Measurements from ENCODE around the gene BBS7. TPM values are rescaled to one million over a fixed set of nuclear protein-coding genes. Genes with fewer than 3 reads are reported as not detected.

The BBS7 gene
- total RNA-seq, 1 experiment from 2014 or later: 28.4 TPM

DNA sequence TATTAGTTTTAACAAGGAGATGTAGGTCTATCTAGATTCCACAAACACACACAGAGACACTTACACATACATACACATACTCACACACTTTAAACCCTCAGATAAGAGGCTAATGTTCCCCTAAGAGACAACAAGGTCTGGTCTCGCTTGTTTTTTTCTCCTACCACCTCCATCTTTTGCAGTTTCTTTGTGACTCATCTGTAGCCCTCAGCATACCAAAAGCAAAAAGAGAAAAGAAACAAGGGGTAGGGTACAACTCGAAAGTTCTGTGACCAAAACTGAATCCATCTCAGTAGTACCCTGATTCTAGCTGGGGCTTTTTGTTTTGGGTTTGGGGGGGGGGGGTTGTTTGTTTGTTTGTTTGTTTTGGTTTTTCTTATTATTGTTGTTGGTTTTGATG lies 81.4 kb downstream of the BBS7 start:
- no peak overlapping the region for H3K27ac ChIP-seq (ENCODE audit: low read length)
- H4K20me1 ChIP-seq (ENCODE audit: insufficient read depth, low read depth, low read length): no peaks in the 10 kb centered on the region
- H3K27me3 ChIP-seq (ENCODE audit: low read length): no peaks in the 10 kb centered on the region
- H3K9ac ChIP-seq (ENCODE audit: low read length): no peak overlapping the region
- H3K79me2 ChIP-seq (ENCODE audit: low read length): no peaks in the 10 kb centered on the region
- DNase-seq: no peak
- H3K9me3 ChIP-seq (ENCODE audit: low read length): no peaks in the 10 kb centered on the region
- no peaks in the 10 kb centered on the region for H3K9me2 ChIP-seq (replicated peaks; ENCODE audit: insufficient read depth, low read length)
- H2AFZ ChIP-seq (ENCODE audit: low read length): no peak overlapping the region
- no peaks in the 10 kb centered on the region for H3K4me1 ChIP-seq (ENCODE audit: low read length)
- no peaks in the 10 kb centered on the region for H3K36me3 ChIP-seq (ENCODE audit: insufficient read depth, low read length)
- no peak overlapping the region for H3K4me3 ChIP-seq (ENCODE audit: low read length)
- no peak overlapping the region for H3K4me2 ChIP-seq (ENCODE audit: low read depth, low read length, poor library complexity, severe bottlenecking)

DNA sequence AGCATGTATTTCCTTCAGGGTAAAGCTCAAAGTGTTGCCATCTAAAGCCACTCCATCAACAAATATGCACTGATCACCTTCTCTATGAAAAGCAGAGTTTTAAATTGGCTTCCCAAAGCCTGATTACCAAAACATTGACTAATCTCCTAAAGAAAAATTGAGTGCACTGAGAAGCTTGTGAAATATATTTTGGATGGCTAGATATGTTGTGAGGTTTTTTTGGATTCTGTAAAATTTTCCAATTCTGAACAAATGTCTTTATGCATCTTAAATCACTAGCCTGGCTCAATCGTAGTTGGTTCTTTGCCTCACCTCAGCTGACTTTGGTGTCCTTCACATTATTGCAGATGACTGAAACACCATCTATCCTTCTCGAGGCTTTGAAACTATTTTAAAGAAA lies 84.1 kb downstream of the BBS7 start:
- Histone ChIP-seq H4K20me1 (ENCODE audit: insufficient read depth, low read depth, low read length) (no peaks in the 10 kb centered on the region), H3K4me1 (ENCODE audit: low read length) (no peaks in the 10 kb centered on the region), H3K27me3 (ENCODE audit: low read length) (no peaks in the 10 kb centered on the region), H3K4me3 (ENCODE audit: low read length) (no peak overlapping the region), H3K9me3 (ENCODE audit: low read length) (no peaks in the 10 kb centered on the region), H3K36me3 (ENCODE audit: insufficient read depth, low read length) (no peaks in the 10 kb centered on the region), H3K9ac (ENCODE audit: low read length) (no peak overlapping the region), H3K79me2 (ENCODE audit: low read length) (no peaks in the 10 kb centered on the region), H3K9me2 (replicated peaks; ENCODE audit: insufficient read depth, low read length) (no peaks in the 10 kb centered on the region), H3K27ac (ENCODE audit: low read length) (no peak overlapping the region), H2AFZ (ENCODE audit: low read length) (no peak overlapping the region), H3K4me2 (ENCODE audit: low read depth, low read length, poor library complexity, severe bottlenecking) (no peak overlapping the region)
- no peak for DNase-seq

DNA sequence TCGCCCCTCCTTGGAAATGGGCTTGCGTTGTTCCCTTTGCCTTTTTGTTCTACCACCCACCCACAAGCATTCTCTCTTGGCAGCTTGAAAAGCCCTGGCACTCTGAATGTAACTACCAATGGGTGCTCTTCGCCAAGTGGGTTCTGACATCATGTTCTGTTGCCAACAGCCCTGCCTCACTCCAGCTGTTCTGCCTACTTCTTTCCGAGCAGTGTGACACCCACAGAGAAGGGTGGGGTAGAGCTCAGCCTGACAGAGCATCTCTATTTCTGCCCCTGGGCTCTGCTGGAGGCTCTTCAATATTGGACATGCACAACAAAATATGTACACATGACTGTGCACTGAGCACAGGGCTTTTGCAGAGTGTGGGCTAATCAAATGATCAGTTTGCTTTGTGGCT lies 84.8 kb downstream of the BBS7 start:
- H3K9me2 ChIP-seq (replicated peaks; ENCODE audit: insufficient read depth, low read length): no peaks in the 10 kb centered on the region
- no peaks in the 10 kb centered on the region for H3K36me3 ChIP-seq (ENCODE audit: insufficient read depth, low read length)
- no peak overlapping the region for H2AFZ ChIP-seq (ENCODE audit: low read length)
- H3K9me3 ChIP-seq (ENCODE audit: low read length): no peaks in the 10 kb centered on the region
- H3K79me2 ChIP-seq (ENCODE audit: low read length): no peaks in the 10 kb centered on the region
- no peak overlapping the region for H3K4me2 ChIP-seq (ENCODE audit: low read depth, low read length, poor library complexity, severe bottlenecking)
- no peak for DNase-seq
- H3K4me3 ChIP-seq (ENCODE audit: low read length): no peak overlapping the region
- no peaks in the 10 kb centered on the region for H4K20me1 ChIP-seq (ENCODE audit: insufficient read depth, low read depth, low read length)
- H3K27ac ChIP-seq (ENCODE audit: low read length): no peak overlapping the region
- no peaks in the 10 kb centered on the region for H3K4me1 ChIP-seq (ENCODE audit: low read length)
- H3K9ac ChIP-seq (ENCODE audit: low read length): no peak overlapping the region
- no peaks in the 10 kb centered on the region for H3K27me3 ChIP-seq (ENCODE audit: low read length)

DNA sequence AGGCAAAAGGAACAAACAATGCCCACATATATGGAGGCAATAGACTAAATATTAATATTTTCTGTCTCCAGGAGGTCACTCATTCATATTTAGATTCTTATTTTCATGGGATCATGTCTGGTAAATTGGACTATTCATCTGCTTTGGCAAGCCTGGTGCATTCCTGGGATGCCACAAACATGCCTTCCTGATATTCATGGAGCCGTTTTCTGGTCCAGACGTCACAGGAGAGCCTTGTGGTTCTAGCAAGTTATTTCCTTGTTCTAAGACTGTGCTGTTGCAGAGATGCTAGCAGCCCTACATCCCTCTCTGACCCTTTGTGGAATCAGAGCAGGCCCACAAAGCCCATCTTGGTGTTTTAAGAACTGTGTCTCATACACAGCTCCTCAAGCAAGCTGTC lies 85.3 kb downstream of the BBS7 start:
- Histone ChIP-seq H3K79me2 (ENCODE audit: low read length) (no peaks in the 10 kb centered on the region), H3K27me3 (ENCODE audit: low read length) (no peaks in the 10 kb centered on the region), H3K36me3 (ENCODE audit: insufficient read depth, low read length) (no peaks in the 10 kb centered on the region), H3K4me3 (ENCODE audit: low read length) (no peak overlapping the region), H3K27ac (ENCODE audit: low read length) (no peak overlapping the region), H2AFZ (ENCODE audit: low read length) (no peak overlapping the region), H3K9ac (ENCODE audit: low read length) (no peak overlapping the region), H4K20me1 (ENCODE audit: insufficient read depth, low read depth, low read length) (no peaks in the 10 kb centered on the region), H3K4me2 (ENCODE audit: low read depth, low read length, poor library complexity, severe bottlenecking) (no peak overlapping the region), H3K9me2 (replicated peaks; ENCODE audit: insufficient read depth, low read length) (no peaks in the 10 kb centered on the region), H3K4me1 (ENCODE audit: low read length) (no peaks in the 10 kb centered on the region), H3K9me3 (ENCODE audit: low read length) (no peaks in the 10 kb centered on the region)
- no peak for DNase-seq

DNA sequence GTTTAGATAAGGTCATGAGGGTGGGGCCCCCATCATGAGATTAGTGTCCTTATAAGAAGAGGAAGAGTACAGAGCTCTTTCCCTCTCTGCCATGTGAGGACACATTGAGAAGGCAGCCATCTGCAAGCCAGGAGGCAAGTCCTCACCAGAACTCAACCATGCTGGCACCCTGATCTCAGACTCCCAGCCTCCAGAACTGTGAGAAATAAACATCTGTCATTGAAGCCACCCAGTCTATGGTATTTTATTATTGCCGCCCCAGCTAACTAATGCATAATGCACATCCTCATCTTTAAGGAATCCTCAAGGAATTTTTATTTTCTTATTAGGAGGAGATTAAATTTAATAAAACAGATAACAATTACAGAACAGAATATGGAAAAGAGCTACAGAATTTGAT lies 85.9 kb downstream of the BBS7 start:
- Histone ChIP-seq H3K27me3 (ENCODE audit: low read length) (no peaks in the 10 kb centered on the region), H3K9me2 (replicated peaks; ENCODE audit: insufficient read depth, low read length) (no peaks in the 10 kb centered on the region), H3K79me2 (ENCODE audit: low read length) (no peaks in the 10 kb centered on the region), H3K36me3 (ENCODE audit: insufficient read depth, low read length) (no peaks in the 10 kb centered on the region), H3K9me3 (ENCODE audit: low read length) (no peaks in the 10 kb centered on the region), H3K4me2 (ENCODE audit: low read depth, low read length, poor library complexity, severe bottlenecking) (no peak overlapping the region), H3K9ac (ENCODE audit: low read length) (no peak overlapping the region), H3K4me3 (ENCODE audit: low read length) (no peak overlapping the region), H3K27ac (ENCODE audit: low read length) (no peak overlapping the region), H3K4me1 (ENCODE audit: low read length) (no peaks in the 10 kb centered on the region), H2AFZ (ENCODE audit: low read length) (no peak overlapping the region), H4K20me1 (ENCODE audit: insufficient read depth, low read depth, low read length) (no peaks in the 10 kb centered on the region)
- no peak for DNase-seq

DNA sequence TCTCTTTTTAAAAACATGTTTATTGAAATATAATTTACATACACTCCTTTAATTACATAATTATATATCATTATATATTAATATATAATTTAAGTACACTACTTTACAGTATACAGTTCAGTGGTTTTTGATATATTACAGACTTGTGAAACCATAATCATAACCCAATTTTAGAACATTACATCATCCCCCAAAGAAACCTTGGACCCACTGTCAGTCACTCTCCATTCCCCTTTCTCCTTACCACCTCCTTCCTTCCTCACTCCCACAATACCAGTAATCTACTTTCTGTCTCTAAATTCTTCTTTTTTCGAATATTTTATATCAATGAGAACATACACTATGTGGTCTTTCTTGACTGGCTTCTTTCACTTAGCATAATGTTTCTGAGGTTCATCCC lies 87.1 kb downstream of the BBS7 start:
- Histone ChIP-seq H3K9ac (ENCODE audit: low read length) (no peak overlapping the region), H3K4me3 (ENCODE audit: low read length) (no peak overlapping the region), H3K4me1 (ENCODE audit: low read length) (no peaks in the 10 kb centered on the region), H3K9me3 (ENCODE audit: low read length) (no peaks in the 10 kb centered on the region), H3K4me2 (ENCODE audit: low read depth, low read length, poor library complexity, severe bottlenecking) (no peak overlapping the region), H3K27me3 (ENCODE audit: low read length) (no peaks in the 10 kb centered on the region), H4K20me1 (ENCODE audit: insufficient read depth, low read depth, low read length) (no peaks in the 10 kb centered on the region), H3K9me2 (replicated peaks; ENCODE audit: insufficient read depth, low read length) (no peaks in the 10 kb centered on the region), H2AFZ (ENCODE audit: low read length) (no peak overlapping the region), H3K27ac (ENCODE audit: low read length) (no peak overlapping the region), H3K36me3 (ENCODE audit: insufficient read depth, low read length) (no peaks in the 10 kb centered on the region), H3K79me2 (ENCODE audit: low read length) (no peaks in the 10 kb centered on the region)
- DNase-seq: no peak

DNA sequence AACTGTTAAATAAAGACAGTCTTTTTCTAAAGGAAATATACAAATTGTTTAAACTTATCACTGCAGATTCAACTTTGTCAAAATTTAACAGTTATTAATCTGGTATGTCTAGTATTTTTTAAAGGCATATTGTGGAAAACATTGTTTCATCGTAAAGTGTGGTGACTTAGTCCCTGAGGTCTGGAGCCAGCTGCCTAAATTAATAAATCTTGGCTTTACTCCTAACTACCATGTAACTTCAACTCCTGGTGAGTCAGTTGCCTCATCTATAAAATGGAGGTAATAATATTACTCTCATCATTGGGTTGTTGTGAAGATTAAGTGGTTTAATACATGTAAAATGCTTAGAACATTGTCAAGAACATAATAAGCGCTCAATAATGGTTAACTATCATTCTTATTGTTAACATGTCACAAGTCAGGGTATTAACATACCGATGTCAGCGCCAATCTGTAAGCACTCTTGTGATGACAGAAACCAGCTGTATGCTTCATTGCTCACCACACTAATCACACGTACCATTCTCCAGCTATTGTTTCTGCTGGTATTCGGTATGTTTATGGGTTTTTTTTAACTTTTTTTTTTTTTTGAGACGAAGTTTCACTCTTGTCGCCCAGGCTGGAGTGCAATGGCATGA lies 91.2 kb downstream of the BBS7 start:
- H3K9me3 ChIP-seq (ENCODE audit: low read length): no peaks in the 10 kb centered on the region
- H2AFZ ChIP-seq (ENCODE audit: low read length): no peak overlapping the region
- H4K20me1 ChIP-seq (ENCODE audit: insufficient read depth, low read depth, low read length): no peaks in the 10 kb centered on the region
- no peak overlapping the region for H3K4me2 ChIP-seq (ENCODE audit: low read depth, low read length, poor library complexity, severe bottlenecking)
- H3K27me3 ChIP-seq (ENCODE audit: low read length): no peaks in the 10 kb centered on the region
- H3K27ac ChIP-seq (ENCODE audit: low read length): no peak overlapping the region
- no peak for DNase-seq
- H3K9ac ChIP-seq (ENCODE audit: low read length): no peak overlapping the region
- H3K4me1 ChIP-seq (ENCODE audit: low read length): no peaks in the 10 kb centered on the region
- no peaks in the 10 kb centered on the region for H3K79me2 ChIP-seq (ENCODE audit: low read length)
- H3K4me3 ChIP-seq (ENCODE audit: low read length): no peak overlapping the region
- H3K36me3 ChIP-seq (ENCODE audit: insufficient read depth, low read length): no peaks in the 10 kb centered on the region
- no peaks in the 10 kb centered on the region for H3K9me2 ChIP-seq (replicated peaks; ENCODE audit: insufficient read depth, low read length)

DNA sequence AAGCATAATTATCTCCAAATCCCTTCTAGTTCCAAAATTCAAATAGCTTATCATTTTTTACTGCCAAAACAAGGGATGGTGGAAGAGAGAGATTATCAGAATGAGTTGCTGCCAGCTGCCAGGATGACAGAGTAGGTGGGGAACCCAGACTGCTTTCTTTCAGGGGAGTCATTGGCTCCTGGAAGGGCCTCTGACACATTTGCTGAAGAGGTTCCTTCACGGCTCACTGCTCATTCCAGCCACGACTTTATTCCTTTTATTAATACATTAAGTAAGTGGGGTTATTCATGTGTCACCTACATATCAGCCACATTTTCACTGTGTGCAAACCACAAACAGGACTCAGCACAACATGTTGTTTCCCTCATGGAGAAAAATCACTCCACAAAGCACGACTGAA lies 92.6 kb downstream of the BBS7 start:
- no peak overlapping the region for H3K9ac ChIP-seq (ENCODE audit: low read length)
- H3K4me1 ChIP-seq (ENCODE audit: low read length): no peaks in the 10 kb centered on the region
- no peak overlapping the region for H3K4me2 ChIP-seq (ENCODE audit: low read depth, low read length, poor library complexity, severe bottlenecking)
- no peaks in the 10 kb centered on the region for H4K20me1 ChIP-seq (ENCODE audit: insufficient read depth, low read depth, low read length)
- no peaks in the 10 kb centered on the region for H3K27me3 ChIP-seq (ENCODE audit: low read length)
- H3K9me2 ChIP-seq (replicated peaks; ENCODE audit: insufficient read depth, low read length): no peaks in the 10 kb centered on the region
- H3K27ac ChIP-seq (ENCODE audit: low read length): no peak overlapping the region
- H3K36me3 ChIP-seq (ENCODE audit: insufficient read depth, low read length): no peaks in the 10 kb centered on the region
- H3K4me3 ChIP-seq (ENCODE audit: low read length): no peak overlapping the region
- H3K9me3 ChIP-seq (ENCODE audit: low read length): no peaks in the 10 kb centered on the region
- no peak for DNase-seq
- H3K79me2 ChIP-seq (ENCODE audit: low read length): no peaks in the 10 kb centered on the region
- no peak overlapping the region for H2AFZ ChIP-seq (ENCODE audit: low read length)

Measured in Karpas-422 (cell line).